WI38 (cell line): ENCODE measurements around the gene PARD3B.

Experiments
- H3K4me3 ChIP-seq: 2 replicates; pipeline ENCODE4 v1.5.1; 2011; ENCODE audit warnings: low read depth, mild to moderate bottlenecking, control low read depth, low read length
- CTCF ChIP-seq: IDR thresholded peaks from 2 replicates; pipeline ENCODE4 v1.5.1; 2012; ENCODE audit warnings: low read depth, mild to moderate bottlenecking, control low read depth, low read length

PARD3B gene

GRCh38 chr2:204948024-204948763, 402.9 kb downstream of the PARD3B start:
- no peak overlapping the region for H3K4me3 ChIP-seq
- TF ChIP-seq CTCF = no peak

- no peak for TF ChIP-seq CTCF
- H3K4me3 ChIP-seq = no peak overlapping the region
These were observed 403.5 kb downstream of the PARD3B start for GRCh38 chr2:204948822-204949221.

- TF ChIP-seq CTCF = no peak
- H3K4me3 ChIP-seq = no peak overlapping the region
These were observed 405.5 kb downstream of the PARD3B start for GRCh38 chr2:204950695-204951346.

DNA sequence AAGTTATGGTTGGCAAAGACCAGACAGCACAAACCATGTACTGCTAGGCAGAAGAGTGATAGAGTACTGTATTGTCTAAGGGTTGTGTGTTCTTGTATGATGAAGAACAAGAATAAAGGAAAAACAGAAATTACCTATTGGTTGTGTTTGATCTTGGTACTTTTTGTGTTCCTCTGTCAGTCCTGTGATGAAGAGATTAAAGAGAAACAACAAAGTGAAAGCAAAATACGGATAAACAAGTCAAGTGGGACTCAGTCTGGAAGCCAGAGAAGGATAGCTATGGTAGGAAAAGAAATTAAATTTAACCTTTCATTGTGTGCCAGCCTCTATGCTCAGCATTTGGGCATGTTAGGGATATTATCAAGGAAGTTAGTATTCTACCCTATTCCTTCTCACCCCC, 413.1 kb downstream of the PARD3B start:
- no peak overlapping the region for H3K4me3 ChIP-seq
- no peak for TF ChIP-seq CTCF

GRCh38 chr2:204964414-204964813, 419.1 kb downstream of the PARD3B start:
- TF ChIP-seq CTCF = no peak

GRCh38 chr2:204966245-204966644, 421.0 kb downstream of the PARD3B start:
- H3K4me3 ChIP-seq = no peak overlapping the region
- no peak for TF ChIP-seq CTCF

More at GRCh38 chr2:204964414-204964813, 419.1 kb downstream of the PARD3B start:
- no peak overlapping the region for H3K4me3 ChIP-seq

GRCh38 chr2:204967199-204967960, 422.1 kb downstream of the PARD3B start:
- TF ChIP-seq CTCF = no peak
- no peak overlapping the region for H3K4me3 ChIP-seq
